HL-60 (cell line): ENCODE results near the gene ZNF705A.

Experiments used
- CTCF ChIP-seq: IDR thresholded peaks from one replicate; pipeline ENCODE4 v1.5.1; 2011; ENCODE audit warnings: low read length, control low read depth, inconsistent platforms; ENCODE audit not compliant: insufficient read depth
- POLR2AphosphoS5 ChIP-seq: IDR thresholded peaks from 2 replicates; pipeline ENCODE4 v1.6.1; 2012; ENCODE audit warnings: low read depth
- REST ChIP-seq: IDR thresholded peaks from 2 replicates; pipeline ENCODE4 v1.6.1; 2012; ENCODE audit warnings: low read depth; ENCODE audit not compliant: insufficient replicate concordance

- TF ChIP-seq CTCF: no peak
- TF ChIP-seq REST: no peak
- TF ChIP-seq POLR2AphosphoS5: peak; percentile 56; the same call in 1 of the 2 replicates
These were observed 29.7 kb upstream of the ZNF705A start for GRCh38 chr12:8127138-8127537.
